Esophagus muscularis mucosa (tissue), 3 donors: ENCODE results near the gene RNF144A.

ENCODE experiments used
- CTCF ChIP-seq, 3 experiments: fragments of 200-600 bp in 2 of 3; fragments of 450-650 bp in 1 of 3; sonication (generic) in 2 of 3; IDR thresholded peaks; one replicate each; pipeline ENCODE4 v1.5.1; 2017 to 2019; ENCODE audit warnings: antibody characterized with exemption in 3 of 3, mild to moderate bottlenecking in 2 of 3, moderate library complexity in 1 of 3
- POLR2AphosphoS5 ChIP-seq, 2 donors: sonication (generic); formaldehyde crosslinking; IDR thresholded peaks; one replicate each; pipeline ENCODE4 v1.6.1; 2017; ENCODE audit warnings: antibody characterized with exemption in 2 of 2

DNA sequence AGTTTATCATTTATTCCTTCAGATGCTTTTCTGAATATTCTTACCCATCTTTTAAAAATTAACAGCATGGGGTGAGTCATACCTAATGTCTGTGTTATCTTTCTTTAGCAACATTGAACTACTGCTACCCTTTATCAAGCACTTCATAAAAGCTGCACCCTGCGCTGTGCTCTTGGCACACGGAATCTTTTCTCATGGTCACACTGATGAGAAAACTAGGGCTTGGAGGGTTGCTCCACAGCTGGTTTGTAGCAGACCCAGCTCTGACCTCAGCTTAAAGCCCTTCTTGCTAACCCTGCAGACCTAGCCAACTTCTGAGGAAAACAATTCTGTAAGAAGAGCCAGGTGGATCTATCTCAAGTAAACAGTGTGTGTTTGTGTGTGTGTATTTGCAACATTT is 106.3 kb downstream of the RNF144A start:
- TF ChIP-seq CTCF (IDR thresholded peaks at IDR 0.05) = no peak
- no peak for TF ChIP-seq POLR2AphosphoS5 (IDR thresholded peaks at IDR 0.05)
